CD4-positive, alpha-beta T cell (primary cell): ENCODE data around the gene SH3GLB1. TPM values are rescaled to one million over a fixed set of nuclear protein-coding genes. Genes with fewer than 3 reads are reported as not detected.

Source experiments
- ATAC-seq: fragments of 200-7000 bp; cut with Tn5 transposase; one replicate; pipeline ENCODE4 v1.10.0; 2022; ENCODE audit warnings: mild to moderate bottlenecking; ENCODE audit not compliant: poor library complexity
- CTCF ChIA-PET: fragments of 350-600 bp; sonication (Branson Sonifier 250); formaldehyde crosslinking; loops from one replicate; lab custom pipeline; 2021; ENCODE audit warnings: antibody characterized with exemption, inconsistent platforms; lab: Charles Lee
- POLR2A ChIA-PET: fragments of 350-600 bp; sonication (Branson Sonifier 250); formaldehyde crosslinking; loops from one replicate; lab custom pipeline; 2021; ENCODE audit warnings: antibody characterized with exemption, inconsistent platforms; lab: Charles Lee
- DNase-seq, 14 experiments: peaks; one replicate each; pipeline ENCODE4 v3.0.0-alpha.2; 2013 to 2020; ENCODE audit warnings: mixed read lengths in 2 of 14
- H3K27ac ChIP-seq, 2 donors: one replicate each; pipeline versions ENCODE4 v1.5.1 to v1.7.0; 2013; ENCODE audit warnings: low read length in 2 of 2, low read depth in 1 of 2, mild to moderate bottlenecking in 1 of 2
- H3K27me3 ChIP-seq, 2 experiments: 1 replicate in 1 of 2; 2 replicates in 1 of 2; pipeline versions ENCODE4 v1.6.1 to v1.7.0; 2013; ENCODE audit warnings: low read length in 2 of 2, control low read depth in 1 of 2, mild to moderate bottlenecking in 1 of 2, moderate library complexity in 1 of 2; ENCODE audit not compliant: insufficient read depth in 2 of 2, control insufficient read depth in 1 of 2
- H3K36me3 ChIP-seq: one replicate; pipeline ENCODE4 v1.6.1; 2013; ENCODE audit warnings: low read length, control low read depth; ENCODE audit not compliant: insufficient read depth
- H3K4me1 ChIP-seq: one replicate; pipeline ENCODE4 v1.6.1; 2013; ENCODE audit warnings: low read length, control low read depth; ENCODE audit not compliant: insufficient read depth
- H3K4me3 ChIP-seq: one replicate; pipeline ENCODE4 v1.5.1; 2013; ENCODE audit warnings: mild to moderate bottlenecking, low read length, moderate library complexity
- H3K9me3 ChIP-seq, 2 experiments: 1 replicate in 1 of 2; 2 replicates in 1 of 2; pipeline versions ENCODE4 v1.6.1 to v1.7.0; 2013; ENCODE audit warnings: low read length in 2 of 2, mild to moderate bottlenecking in 2 of 2, control low read depth in 1 of 2, moderate library complexity in 1 of 2; ENCODE audit not compliant: control insufficient read depth in 1 of 2, insufficient read depth in 1 of 2
- H3K27ac Mint-ChIP-seq: one replicate; pipeline ENCODE4 v1.8.0; 2020; ENCODE audit warnings: mixed read lengths
- H3K27me3 Mint-ChIP-seq: one replicate; pipeline ENCODE4 v1.8.0; 2021; ENCODE audit warnings: mixed read lengths
- H3K36me3 Mint-ChIP-seq: one replicate; pipeline ENCODE4 v1.8.0; 2021; ENCODE audit warnings: low read depth, mixed read lengths
- H3K4me1 Mint-ChIP-seq: one replicate; pipeline ENCODE4 v1.8.0; 2021; ENCODE audit warnings: low read depth, mixed read lengths
- H3K4me3 Mint-ChIP-seq: one replicate; pipeline ENCODE4 v1.8.0; 2020; ENCODE audit warnings: mild to moderate bottlenecking, mixed read lengths
- H3K9me3 Mint-ChIP-seq: one replicate; pipeline ENCODE4 v1.8.0; 2020; ENCODE audit warnings: mixed read lengths
- CTCF ChIP-seq: fragments of 200-600 bp; IDR thresholded peaks from one replicate; pipeline ENCODE4 v1.8.0; 2022; ENCODE audit warnings: antibody characterized with exemption, mild to moderate bottlenecking
- intact Hi-C, 2 experiments: fragments of 100-400 bp; cut with DNase I in 1 of 2; cut with micrococcal nuclease in 1 of 2; formaldehyde crosslinking; loops; one replicate each; pipeline versions ENCODE4 v1.15.1 to v1.9.0; 2023 to 2025; cut with DNase I, micrococcal nuclease
- total RNA-seq, 174 experiments: library from RNA in 2 of 174; stranded (reverse) in 2 of 174; gene quantifications; one replicate each; pipeline ENCODE4 v1.2.3 and lab custom pipeline; 2021 to 2026

Gene SH3GLB1
- total RNA-seq, 2 experiments from 2014 or later, result 50.6 to 52.3 TPM

- Mint-ChIP-seq H3K27ac (no peak overlapping the region), H3K4me1 (peaks cover 41% of the 10 kb centered on the region), H3K9me3 (no peaks in the 10 kb centered on the region), H3K27me3 (no peaks in the 10 kb centered on the region), H3K4me3 (no peak overlapping the region), H3K36me3 (peaks cover 72% of the 10 kb centered on the region)
- ChIA-PET POLR2A (interaction anchor here (7.7 kb wide), 1 partner anchor 15 kb away, joined by 77 read pairs; the partner anchor contains the start of gene SH3GLB1), CTCF (interaction anchor here (9.3 kb wide), 1 partner anchor 14 kb away, joined by 89 read pairs; the partner anchor contains the start of gene SH3GLB1)
- no peak for TF ChIP-seq CTCF
- intact Hi-C loops, result loop anchor here in 1 of 2 experiments (2.0 kb wide), 1 partner anchor 14 kb away; the partner anchor contains the start of gene SH3GLB1
- Histone ChIP-seq H3K36me3 (peaks cover 43% of the 10 kb centered on the region), H3K27ac (no peak overlapping the region), H3K4me1 (no peaks in the 10 kb centered on the region), H3K9me3 (no peaks in the 10 kb centered on the region), H3K4me3 (no peak overlapping the region), H3K27me3 (no peaks in the 10 kb centered on the region)
- no peak for ATAC-seq
- no peak for DNase-seq
Measured at GRCh38 chr1:86718786-86719185, 14.4 kb downstream of the SH3GLB1 start.

- H3K36me3 Mint-ChIP-seq, result peaks cover 72% of the 10 kb centered on the region
- intact Hi-C loops, result no loop called here
- TF ChIP-seq CTCF, result no peak
- DNase-seq (no peak), ATAC-seq (no peak)
- H3K9me3 ChIP-seq, result no peaks in the 10 kb centered on the region
- no peaks in the 10 kb centered on the region for H3K27me3 Mint-ChIP-seq
- H3K36me3 ChIP-seq, result peaks cover 41% of the 10 kb centered on the region
- no peak overlapping the region for H3K27ac Mint-ChIP-seq
- peaks cover 16% of the 10 kb centered on the region for H3K4me1 Mint-ChIP-seq
- H3K4me1 ChIP-seq, result no peaks in the 10 kb centered on the region
- no peak overlapping the region for H3K27ac ChIP-seq
- H3K4me3 ChIP-seq, result no peak overlapping the region
- H3K27me3 ChIP-seq, result no peaks in the 10 kb centered on the region
- ChIA-PET POLR2A (interaction anchor here (1.0 to 1.2 kb wide), 2 partner anchors 12 to 28 kb away, joined by 3 to 4 read pairs; partner anchors contain the start of gene SH3GLB1), CTCF (interaction anchor here (1.2 kb wide), 1 partner anchor 27 kb away, joined by 5 read pairs; the partner anchor contains the start of gene SH3GLB1)
- no peaks in the 10 kb centered on the region for H3K9me3 Mint-ChIP-seq
- H3K4me3 Mint-ChIP-seq, result no peak overlapping the region
Measured at GRCh38 chr1:86731416-86731815, 27.0 kb downstream of the SH3GLB1 start.

- H3K4me3 ChIP-seq, result no peak overlapping the region
- DNase-seq (no peak), ATAC-seq (no peak)
- Mint-ChIP-seq H3K36me3 (peaks cover 62% of the 10 kb centered on the region), H3K27ac (peak overlapping the region; percentile 9), H3K9me3 (no peaks in the 10 kb centered on the region), H3K4me3 (no peak overlapping the region), H3K27me3 (no peaks in the 10 kb centered on the region), H3K4me1 (peaks cover 12% of the 10 kb centered on the region)
- no peaks in the 10 kb centered on the region for H3K27me3 ChIP-seq
- no peak for TF ChIP-seq CTCF
- H3K36me3 ChIP-seq, result peaks cover 37% of the 10 kb centered on the region
- H3K9me3 ChIP-seq, result no peaks in the 10 kb centered on the region
- H3K4me1 ChIP-seq, result no peaks in the 10 kb centered on the region
- intact Hi-C loops, result no loop called here
- POLR2A ChIA-PET, result interaction anchor here (1.7 kb wide), 1 partner anchor 29 kb away, joined by 6 read pairs; the partner anchor contains the start of gene SH3GLB1
- H3K27ac ChIP-seq, result no peak overlapping the region
- CTCF ChIA-PET, result interaction anchor here (1.0 to 3.1 kb wide), 3 partner anchors 9 to 29 kb away, joined by 3 to 12 read pairs (median 3); partner anchors contain the start of gene SH3GLB1
Measured at GRCh38 chr1:86733340-86733739, 29.0 kb downstream of the SH3GLB1 start.
